ENCODE results near the gene DAB2IP.

The DAB2IP gene

GRCh38 chr9:121818016-121818661 lies 166.7 kb downstream of the DAB2IP start:
- no peaks in the 10 kb centered on the region for H3K36me3 ChIP-seq (ENCODE audit: control insufficient read depth in 2 of 2, insufficient read depth in 1 of 2, low read length in 2 of 2)
- ChIA-PET CTCF (interaction anchor here (0.7 kb wide), 1 partner anchor 113 kb away, joined by 3 read pairs; no protein-coding TSS in a partner anchor), POLR2A (interaction anchor here (0.5 kb wide), 1 partner anchor 271 kb away, joined by 4 read pairs; no protein-coding TSS in a partner anchor)
- no peaks in the 10 kb centered on the region for H3K4me1 ChIP-seq (ENCODE audit: control insufficient read depth, insufficient read depth, low read length)
- no peaks in the 10 kb centered on the region for H3K9me3 ChIP-seq (ENCODE audit: control insufficient read depth, insufficient read depth, low read depth, low read length)
- TF ChIP-seq ZSCAN18 (tag by site-specific recombination; IDR thresholded peaks at IDR 0.05) (no peak), ZNF510 (tag by site-specific recombination; IDR thresholded peaks at IDR 0.05; ENCODE audit: insufficient replicate concordance) (no peak), ZNF670 (tag by site-specific recombination; IDR thresholded peaks at IDR 0.05; ENCODE audit: low read depth) (no peak), SCRT2 (tag by site-specific recombination; IDR thresholded peaks at IDR 0.05) (no peak), ZNF501 (tag by site-specific recombination; IDR thresholded peaks at IDR 0.05) (no peak), ZNF664 (tag by site-specific recombination; IDR thresholded peaks at IDR 0.05) (no peak), ZNF433 (tag by site-specific recombination; IDR thresholded peaks at IDR 0.05; ENCODE audit: low read depth) (no peak), ZNF366 (tag by site-specific recombination; conservative IDR thresholded peaks at IDR 0.05) (no peak)
- H3K4me3 ChIP-seq (ENCODE audit: low read depth, low read length): no peak overlapping the region
- no peak overlapping the region for H3K27ac ChIP-seq (ENCODE audit: extremely low read depth, low read depth, low read length)

GRCh38 chr9:121818841-121819427 lies 167.5 kb downstream of the DAB2IP start:
- TF ChIP-seq REST (tag by site-specific recombination; IDR thresholded peaks at IDR 0.05) (no peak), ZNF155 (tag by site-specific recombination; IDR thresholded peaks at IDR 0.05) (no peak), ZNF266 (tag by site-specific recombination; IDR thresholded peaks at IDR 0.05; ENCODE audit: low read depth) (no peak), ZNF202 (tag by site-specific recombination; IDR thresholded peaks at IDR 0.05; ENCODE audit: borderline replicate concordance) (no peak), ZNF426 (tag by site-specific recombination; IDR thresholded peaks at IDR 0.05) (no peak), ZNF23 (tag by site-specific recombination; IDR thresholded peaks at IDR 0.05; ENCODE audit: borderline replicate concordance) (no peak)
- H3K27ac ChIP-seq (ENCODE audit: extremely low read depth, low read depth, low read length): no peak overlapping the region
- H3K36me3 ChIP-seq (ENCODE audit: control insufficient read depth in 2 of 2, insufficient read depth in 1 of 2, low read length in 2 of 2): no peaks in the 10 kb centered on the region
- ChIA-PET CTCF (interaction anchor here (0.6 to 0.7 kb wide), 2 partner anchors 77 to 114 kb away, joined by 3 read pairs; no protein-coding TSS in a partner anchor), POLR2A (no interaction called here)
- no peaks in the 10 kb centered on the region for H3K4me1 ChIP-seq (ENCODE audit: control insufficient read depth, insufficient read depth, low read length)
- no peak overlapping the region for H3K4me3 ChIP-seq (ENCODE audit: low read depth, low read length)
- H3K9me3 ChIP-seq (ENCODE audit: control insufficient read depth, insufficient read depth, low read depth, low read length): no peaks in the 10 kb centered on the region
